ENCODE results near the gene CDK14.
"Not testable (repeated sequence)": the region's sequence is repeated elsewhere in the genome, so short reads cannot be mapped to it uniquely, and the experiment has no call there.

Gene CDK14

DNA sequence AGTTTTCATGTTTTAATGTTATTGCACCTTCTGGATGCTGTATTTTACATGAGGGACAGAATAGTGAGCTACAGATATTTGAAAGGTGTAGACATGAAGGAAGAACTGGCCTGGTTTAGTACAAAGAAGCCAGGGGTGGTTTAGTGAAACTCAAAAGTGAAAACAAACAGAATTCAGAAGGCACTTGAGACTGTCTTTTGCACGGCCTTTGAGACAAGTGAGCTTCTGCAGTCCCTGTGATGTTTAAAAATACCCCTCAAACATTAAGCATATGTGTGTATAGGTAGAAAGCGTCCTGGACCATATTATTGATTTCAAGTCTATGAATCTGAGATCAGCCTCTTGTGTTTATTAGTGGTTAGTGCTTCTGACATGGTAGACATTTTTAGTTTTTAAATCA lies 118.9 kb downstream of the CDK14 start:
- DNase-seq (ENCODE audit: low spot score) (no peak), FAIRE-seq (no peak)

DNA sequence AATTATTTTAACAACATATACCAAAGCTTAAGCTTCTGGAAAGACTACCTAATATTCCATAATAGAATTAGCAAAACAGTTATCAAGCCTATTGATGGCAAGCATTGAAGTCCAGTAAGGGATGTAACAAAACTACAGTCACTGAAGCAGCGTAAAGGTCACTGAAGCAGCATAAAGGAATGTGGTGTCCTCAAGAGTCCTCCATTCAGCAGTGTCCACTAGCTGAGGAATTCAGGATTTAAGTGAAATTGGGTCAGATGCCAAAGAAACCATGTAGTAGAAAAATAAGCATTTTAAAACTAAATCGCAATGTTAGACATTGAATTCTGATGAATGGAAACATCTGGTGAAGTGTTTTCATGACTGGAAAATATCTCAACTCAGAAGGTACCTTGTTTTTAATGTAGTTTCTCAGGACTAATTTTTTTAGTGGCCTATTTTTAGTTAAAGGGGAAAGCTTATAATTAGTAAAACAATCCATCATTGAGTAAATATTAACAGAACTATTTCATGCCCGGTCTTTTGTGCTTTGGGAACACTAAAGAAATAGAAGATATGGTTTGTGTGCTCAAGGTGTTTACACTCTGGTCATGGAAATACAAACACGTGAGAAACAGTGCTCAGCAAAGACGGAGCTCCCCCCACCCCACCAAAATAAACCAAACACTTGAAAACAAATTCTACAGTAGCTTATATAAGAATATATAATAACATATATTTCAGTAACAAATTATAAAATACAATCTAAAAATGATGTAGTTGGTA lies 121.4 kb downstream of the CDK14 start:
- no peak for DNase-seq (ENCODE audit: low spot score)

DNA sequence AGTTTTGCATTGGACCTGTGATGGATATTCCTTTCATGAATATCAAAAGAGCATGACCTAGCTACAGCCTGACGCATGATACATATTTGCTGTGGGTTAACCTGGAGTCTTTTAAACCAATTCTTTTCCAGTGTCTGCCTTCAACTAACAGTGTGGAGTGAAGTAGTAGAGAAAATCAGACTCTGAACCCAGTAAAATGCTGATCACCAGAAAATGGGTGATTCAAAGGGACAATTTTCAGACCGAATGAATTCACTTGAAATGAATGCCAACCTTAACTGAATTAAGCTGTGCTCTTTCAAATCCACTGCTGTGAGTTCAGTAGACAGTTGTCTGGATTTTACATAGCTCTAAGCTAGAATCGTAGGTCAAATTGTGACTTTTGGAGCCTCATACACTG lies 123.0 kb downstream of the CDK14 start:
- DNase-seq (ENCODE audit: low spot score) (no peak), FAIRE-seq (no peak)

More for the DNA sequence above, 121.4 kb downstream of the CDK14 start:
- FAIRE-seq = no peak

GRCh38 chr7:90720984-90721760 lies 125.1 kb downstream of the CDK14 start:
- FAIRE-seq (no peak), DNase-seq (ENCODE audit: low spot score) (peak; percentile 60)

- DNase-seq (ENCODE audit: low spot score) = no peak
- no peak for FAIRE-seq
These were observed 125.8 kb downstream of the CDK14 start for GRCh38 chr7:90721869-90722431.

GRCh38 chr7:90723233-90723632 lies 127.1 kb downstream of the CDK14 start:
- FAIRE-seq (no peak), DNase-seq (ENCODE audit: low spot score) (no peak)

DNA sequence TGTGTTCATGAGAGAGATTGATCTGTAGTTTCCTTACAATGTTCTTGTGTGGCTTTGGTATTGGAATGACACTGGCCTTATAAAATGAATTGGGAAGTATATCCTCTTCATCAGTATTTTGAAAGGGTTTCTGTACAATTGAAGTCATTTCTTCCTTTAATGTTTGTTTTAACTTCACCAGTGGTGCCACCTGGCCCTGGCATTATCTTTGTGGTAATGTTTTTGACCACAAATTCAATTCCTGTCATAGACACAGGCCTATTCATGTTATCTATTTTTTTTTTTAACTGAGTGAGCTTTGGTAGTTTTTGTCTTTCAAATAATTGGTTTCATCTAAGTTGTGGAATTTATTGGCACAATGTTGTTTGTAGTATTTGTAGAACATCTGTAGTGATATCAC lies 127.7 kb downstream of the CDK14 start:
- DNase-seq (ENCODE audit: low spot score) (peak; percentile 32), FAIRE-seq (peak; percentile 52)

- FAIRE-seq (no peak), DNase-seq (ENCODE audit: low spot score) (no peak)
These were observed 130.0 kb downstream of the CDK14 start for GRCh38 chr7:90726120-90726519.

GRCh38 chr7:90726623-90727022 lies 130.5 kb downstream of the CDK14 start:
- DNase-seq (ENCODE audit: low spot score) = no peak
- FAIRE-seq = no peak

GRCh38 chr7:90727412-90727811 lies 131.3 kb downstream of the CDK14 start:
- DNase-seq (ENCODE audit: low spot score) = no peak
- no peak for FAIRE-seq

GRCh38 chr7:90728568-90728967 lies 132.4 kb downstream of the CDK14 start:
- FAIRE-seq = no peak

GRCh38 chr7:90735611-90736280 lies 139.6 kb downstream of the CDK14 start:
- DNase-seq (ENCODE audit: low spot score) = not testable (repeated sequence)

More at GRCh38 chr7:90728568-90728967, 132.4 kb downstream of the CDK14 start:
- DNase-seq (ENCODE audit: low spot score) = no peak

DNA sequence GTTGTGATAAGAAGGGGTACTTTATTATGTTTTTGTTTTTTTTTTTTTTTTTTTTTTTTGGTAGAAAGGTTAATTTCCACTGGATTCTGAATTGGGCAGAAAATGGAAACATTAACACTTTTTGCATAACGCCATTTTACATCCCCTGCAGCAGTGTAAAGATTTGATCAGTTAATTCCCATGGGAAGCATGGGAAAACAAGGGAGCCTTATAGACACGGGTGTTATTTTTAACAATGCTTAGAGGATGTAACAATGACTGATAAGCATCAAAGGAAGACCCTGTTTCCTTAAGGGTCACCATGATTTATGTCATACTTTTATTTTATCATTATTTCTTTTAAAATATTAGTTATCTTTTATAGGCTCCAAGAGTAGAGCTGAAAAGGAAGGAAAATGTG lies 140.2 kb downstream of the CDK14 start:
- no peak for FAIRE-seq
- DNase-seq (ENCODE audit: low spot score) = no peak

More at GRCh38 chr7:90735611-90736280, 139.6 kb downstream of the CDK14 start:
- not testable (repeated sequence) for FAIRE-seq

DNA sequence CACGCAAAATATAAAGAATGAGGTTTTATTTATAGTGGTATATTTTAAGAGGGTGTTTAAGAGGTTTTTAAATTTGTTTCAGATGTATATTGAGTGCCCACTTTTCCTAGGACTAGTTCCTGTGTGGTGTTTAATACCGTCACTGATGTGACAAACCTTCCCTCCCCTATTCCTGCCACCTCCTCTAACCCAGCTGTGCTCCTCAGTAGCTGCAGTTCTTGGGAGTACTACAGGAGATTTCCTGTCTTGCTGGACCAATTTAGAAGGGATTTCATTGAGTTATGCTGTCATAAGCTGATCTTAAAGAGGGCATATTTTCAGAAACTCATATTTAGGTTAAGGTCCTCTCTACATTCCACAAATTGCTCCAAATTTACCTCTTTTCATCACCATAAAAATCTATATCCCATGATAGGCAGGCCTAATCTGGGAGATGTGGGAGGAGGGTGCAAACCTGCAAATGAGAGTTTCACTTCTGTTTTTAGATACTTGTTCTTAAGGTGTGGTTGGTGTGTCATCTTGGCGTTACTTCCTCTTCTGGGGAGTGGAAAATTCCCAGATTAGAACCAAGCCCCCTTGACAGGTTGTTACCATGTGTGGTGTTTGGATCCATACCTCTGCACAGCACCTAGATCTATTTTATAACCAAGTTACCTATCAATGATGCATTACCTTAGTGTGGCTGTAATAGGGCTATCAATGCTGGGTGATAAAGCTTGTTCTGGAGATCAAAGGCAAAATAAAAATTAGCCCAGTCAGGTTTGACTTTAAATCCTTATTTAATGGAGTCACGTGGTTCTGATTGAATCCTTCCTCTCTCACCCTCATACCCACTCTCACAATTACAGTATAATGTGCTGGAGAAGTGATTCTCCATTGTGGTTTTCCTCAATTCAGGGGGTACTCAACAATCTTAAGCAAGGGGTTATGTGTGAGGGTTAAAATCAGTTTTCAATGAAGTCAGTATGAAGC lies 141.1 kb downstream of the CDK14 start:
- DNase-seq (ENCODE audit: low spot score) (no peak), FAIRE-seq (peak; percentile 59)

DNA sequence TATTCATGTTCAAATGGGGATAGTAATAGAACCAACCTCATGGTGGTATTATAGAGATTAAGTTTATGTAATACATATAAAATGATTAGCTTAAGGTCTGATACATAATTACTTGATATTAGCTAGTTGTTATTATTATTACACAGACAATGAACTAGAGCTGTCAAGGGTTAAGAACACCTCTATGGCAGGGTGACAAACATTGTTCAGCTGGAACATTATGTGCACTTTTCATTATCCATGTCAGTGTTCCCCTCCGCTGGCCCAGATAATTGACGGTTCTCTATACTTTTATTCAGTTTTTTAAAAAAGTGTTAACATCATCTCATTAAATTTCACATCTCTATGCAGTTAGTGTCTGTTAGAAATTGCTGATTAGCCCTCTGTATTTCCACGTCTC lies 142.1 kb downstream of the CDK14 start:
- FAIRE-seq (no peak), DNase-seq (ENCODE audit: low spot score) (no peak)

GRCh38 chr7:90739716-90740115 lies 143.6 kb downstream of the CDK14 start:
- DNase-seq (ENCODE audit: low spot score) (no peak), FAIRE-seq (no peak)

- DNase-seq (ENCODE audit: low spot score) = no peak
- no peak for FAIRE-seq
These were observed 144.3 kb downstream of the CDK14 start for GRCh38 chr7:90740386-90740785.

GRCh38 chr7:90743626-90744025 lies 147.5 kb downstream of the CDK14 start:
- no peak for DNase-seq (ENCODE audit: low spot score)
- no peak for FAIRE-seq

DNA sequence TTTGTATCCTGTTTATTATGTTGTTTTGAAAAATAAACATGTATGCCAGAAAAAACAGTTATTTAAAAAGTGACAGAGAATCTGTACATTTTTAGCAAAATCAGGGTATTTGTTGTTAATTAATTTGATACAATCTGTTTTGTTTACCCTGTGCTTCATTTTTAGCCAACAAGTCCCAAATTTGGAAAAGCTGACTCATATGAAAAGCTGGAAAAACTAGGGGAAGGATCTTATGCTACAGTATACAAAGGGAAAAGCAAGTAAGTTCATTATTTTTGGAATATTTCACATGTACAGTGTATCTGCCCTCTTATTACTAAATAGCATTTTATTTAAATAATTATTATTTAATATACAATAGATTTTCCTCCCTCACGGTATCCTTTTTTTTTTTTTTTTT lies 151.4 kb downstream of the CDK14 start:
- DNase-seq (ENCODE audit: low spot score) (no peak), FAIRE-seq (no peak)

DNA sequence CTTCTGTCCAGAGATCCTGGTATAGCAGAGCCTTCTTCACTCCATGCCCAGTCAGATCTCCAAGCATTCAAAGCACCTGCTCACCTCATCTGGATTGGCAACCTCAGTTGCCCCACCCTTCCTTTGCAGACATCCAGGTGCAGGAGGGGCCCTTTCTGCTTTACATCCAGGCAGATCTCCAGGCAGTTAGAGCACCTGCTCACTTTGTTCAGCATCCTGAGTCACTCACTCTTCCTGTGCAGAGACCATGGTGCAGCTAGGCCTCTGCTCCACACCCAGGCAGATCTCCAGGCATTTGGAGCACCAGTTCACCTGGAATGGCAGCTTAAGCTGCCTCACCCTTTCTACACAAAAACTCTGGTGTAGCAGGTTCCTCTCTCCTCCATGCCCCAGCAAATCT lies 153.1 kb downstream of the CDK14 start:
- FAIRE-seq (no peak), DNase-seq (ENCODE audit: low spot score) (no peak)

GRCh38 chr7:90749774-90750173 lies 153.7 kb downstream of the CDK14 start:
- FAIRE-seq = peak; percentile 53
- DNase-seq (ENCODE audit: low spot score) = no peak

Measured in urothelium cell line (cell line).